OCI-LY1 (cell line): ENCODE data around the gene EXOC3L1.

ENCODE experiments used
- CTCF ChIP-seq: fragments of 200-600 bp; sonication (generic), shearing (Covaris generic); IDR thresholded peaks from 2 replicates; pipeline ENCODE4 v1.5.1; 2017; ENCODE audit warnings: mild to moderate bottlenecking, antibody characterized with exemption, low read length, moderate library complexity, mixed read lengths
- EZH2 ChIP-seq: fragments of 200-600 bp; sonication (generic), shearing (Covaris generic); IDR thresholded peaks from 2 replicates; pipeline ENCODE4 v1.8.0; 2017; ENCODE audit warnings: borderline replicate concordance, mixed run types, mild to moderate bottlenecking, antibody characterized with exemption, low read length, moderate library complexity, mixed read lengths

GRCh38 chr16:67206129-67206837, 16.3 kb upstream of the EXOC3L1 start:
- TF ChIP-seq CTCF (no peak), EZH2 (no peak)
